ENCODE data around the gene SDK1.

SDK1 gene

DNA sequence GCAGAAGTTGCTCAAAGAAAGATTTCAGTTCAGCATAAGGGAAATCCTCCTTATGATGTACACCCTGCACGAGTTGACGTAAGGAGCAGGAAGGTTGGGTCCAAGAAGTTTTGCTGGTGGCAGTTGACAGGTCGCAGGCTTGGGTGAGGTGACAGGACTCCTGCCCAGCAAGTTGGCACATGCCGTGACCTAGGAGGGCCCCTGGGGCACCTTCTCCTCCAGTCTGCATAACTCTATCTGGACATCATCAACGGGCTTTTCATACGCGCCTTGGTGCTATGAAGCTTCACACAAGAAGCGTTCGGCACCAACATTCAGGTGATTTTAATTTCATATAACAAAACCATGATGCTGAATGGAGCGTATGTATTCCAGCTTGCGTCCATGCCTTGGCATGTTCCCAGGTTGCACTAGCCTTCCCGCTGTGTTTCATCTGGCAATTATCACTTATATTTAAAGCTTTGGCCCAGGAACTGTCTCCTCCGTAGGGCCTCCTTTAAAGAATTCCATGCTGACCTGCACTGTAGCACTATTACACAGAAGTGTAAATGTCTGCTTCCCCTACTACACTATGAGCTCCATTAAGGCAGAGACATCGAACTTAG lies 729.4 kb downstream of the SDK1 start:
- no peak for DNase-seq

DNA sequence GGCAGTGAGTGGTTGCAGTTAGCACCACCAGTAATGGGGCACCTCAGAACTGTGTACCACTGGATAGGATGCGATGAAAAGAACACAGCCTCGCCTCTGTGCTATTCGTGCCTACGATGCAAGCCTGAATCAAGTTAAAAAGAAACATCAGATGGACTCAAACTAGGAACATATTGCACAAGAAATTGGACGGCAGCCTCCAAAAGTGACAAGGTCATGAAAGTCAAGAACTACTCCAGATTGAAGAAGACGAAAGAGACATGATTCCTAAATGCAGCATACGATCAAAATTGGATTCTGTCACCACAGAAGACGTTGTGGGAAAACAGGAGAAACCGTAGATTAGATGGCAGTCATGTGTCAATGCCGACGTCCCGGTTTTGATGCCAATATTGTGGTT lies 732.9 kb downstream of the SDK1 start:
- no peak for DNase-seq

DNA sequence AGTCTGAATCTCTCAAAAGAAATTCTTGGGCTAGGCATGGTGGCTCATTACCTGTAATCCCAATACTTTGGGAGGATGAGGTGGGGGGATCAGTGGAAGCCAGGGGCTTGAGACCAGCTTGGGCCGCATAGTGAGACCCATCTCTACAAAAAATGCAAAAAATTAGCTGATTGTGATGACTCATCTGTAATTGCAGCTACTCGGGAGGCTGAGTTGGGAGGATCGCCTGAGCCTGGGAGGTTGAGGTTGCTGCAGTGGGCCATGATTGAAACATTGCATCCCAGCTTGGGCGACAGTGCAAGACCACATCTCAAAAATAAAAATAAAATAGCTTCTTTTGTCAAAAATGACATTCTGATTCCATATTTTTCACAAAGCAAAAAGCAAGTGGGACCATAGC lies 736.3 kb downstream of the SDK1 start:
- DNase-seq = no peak

DNA sequence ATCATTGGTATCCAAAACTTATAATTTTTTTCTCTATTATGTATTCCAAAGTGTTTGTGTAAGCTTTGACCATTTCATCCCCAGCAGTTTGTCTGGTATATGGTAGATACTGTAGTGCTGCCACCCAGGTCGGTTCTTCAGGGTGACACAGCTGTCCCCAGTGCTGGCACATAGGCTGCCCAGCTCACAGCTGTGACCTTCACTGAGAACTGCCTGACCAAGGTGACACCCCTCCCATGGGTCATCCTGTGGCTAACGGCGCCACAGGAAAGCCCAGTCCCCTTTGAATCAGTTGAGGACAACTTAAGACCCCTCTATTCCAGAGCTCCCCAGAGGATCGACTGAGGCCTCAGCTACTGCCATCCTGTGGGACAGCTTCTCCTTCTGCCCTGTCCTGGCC lies 736.8 kb downstream of the SDK1 start:
- no peak for DNase-seq

DNA sequence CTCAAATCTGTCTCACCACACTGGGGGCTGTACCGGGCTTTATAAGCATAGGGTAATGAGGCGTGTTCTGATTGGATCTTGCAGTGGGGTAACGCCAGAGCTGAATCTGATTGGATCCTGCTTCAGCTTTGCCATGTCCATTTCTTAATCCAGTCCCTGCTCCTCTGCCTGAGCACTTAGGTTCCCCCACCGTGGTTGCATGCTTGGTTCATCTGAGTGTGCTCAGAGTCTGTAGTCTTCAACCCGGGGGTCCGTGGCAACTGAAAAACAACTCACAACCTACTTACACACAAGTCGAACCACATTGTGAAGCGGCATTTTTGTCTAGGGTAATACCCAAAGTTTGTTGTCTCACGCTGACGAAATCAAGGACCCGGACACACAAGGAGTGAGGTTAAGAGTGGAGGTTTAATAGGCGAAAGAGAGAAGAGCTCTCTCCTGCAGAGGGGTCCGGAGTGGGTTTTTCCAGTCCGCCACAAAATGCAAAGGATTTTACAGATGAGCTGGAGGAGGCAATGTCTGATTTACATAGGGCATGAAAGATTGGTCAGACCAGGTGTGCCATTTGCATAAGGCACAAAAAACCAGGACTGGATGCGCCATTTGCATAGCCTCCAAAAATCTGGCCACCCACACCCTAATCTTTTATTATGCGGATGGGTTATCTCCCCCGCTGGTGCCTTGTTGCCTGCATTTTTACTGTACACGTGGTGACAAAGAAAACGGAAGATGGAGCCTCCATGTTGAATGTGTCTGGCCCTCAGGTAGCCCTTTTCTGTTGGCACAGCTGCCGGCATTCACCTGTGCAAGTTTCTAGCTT lies 739.3 kb downstream of the SDK1 start:
- no peak for DNase-seq

DNA sequence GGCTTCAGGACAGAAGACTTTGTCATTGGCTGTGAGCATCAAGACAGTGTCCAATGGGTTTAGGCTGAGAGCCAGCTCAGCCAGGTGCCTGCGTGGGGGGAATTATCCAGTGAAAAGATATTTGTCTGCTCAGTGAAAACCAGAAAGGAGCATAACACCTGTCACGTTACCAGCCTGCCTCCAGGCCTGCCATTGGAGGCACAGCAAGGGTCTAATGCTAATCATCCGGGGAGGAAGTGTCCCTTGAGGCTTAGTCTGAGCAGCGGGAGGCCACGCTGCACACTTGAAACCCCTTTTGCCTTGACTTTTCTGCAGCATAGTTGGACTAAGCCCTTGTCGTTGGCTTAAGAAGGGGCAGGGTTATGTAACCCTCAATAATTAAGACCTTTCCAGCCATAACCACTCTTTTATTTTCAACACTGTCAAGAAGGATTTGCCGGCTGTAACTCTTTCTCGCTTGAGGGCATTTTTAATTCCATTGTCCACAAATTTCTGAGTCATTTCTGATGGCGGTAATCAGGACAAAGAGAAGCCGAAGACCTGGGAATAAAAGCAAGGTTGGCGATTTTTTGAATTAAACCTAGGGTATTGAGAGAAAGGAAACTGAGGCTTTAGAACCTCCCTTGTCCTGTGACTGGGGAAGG lies 741.5 kb downstream of the SDK1 start:
- no peak for DNase-seq

DNA sequence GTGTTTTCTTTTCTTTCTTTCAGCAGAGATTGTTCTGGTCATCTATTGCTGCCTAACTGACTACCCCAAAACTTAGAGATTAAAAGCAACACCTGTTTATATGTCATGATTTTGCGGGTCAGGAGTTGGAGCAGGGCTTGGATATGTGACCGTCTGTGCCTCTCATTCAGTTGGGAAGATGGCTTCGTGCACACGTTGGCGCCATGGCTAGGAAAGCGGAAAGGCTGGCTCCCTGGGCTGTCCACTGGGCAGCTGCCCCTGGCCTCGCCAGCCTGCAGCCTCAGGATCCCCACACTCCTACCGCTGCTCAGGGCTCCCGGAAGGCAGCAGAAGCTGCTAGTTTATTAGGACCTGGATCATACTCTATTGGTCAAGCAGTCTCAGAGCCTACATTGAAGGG lies 742.9 kb downstream of the SDK1 start:
- no peak for DNase-seq

DNA sequence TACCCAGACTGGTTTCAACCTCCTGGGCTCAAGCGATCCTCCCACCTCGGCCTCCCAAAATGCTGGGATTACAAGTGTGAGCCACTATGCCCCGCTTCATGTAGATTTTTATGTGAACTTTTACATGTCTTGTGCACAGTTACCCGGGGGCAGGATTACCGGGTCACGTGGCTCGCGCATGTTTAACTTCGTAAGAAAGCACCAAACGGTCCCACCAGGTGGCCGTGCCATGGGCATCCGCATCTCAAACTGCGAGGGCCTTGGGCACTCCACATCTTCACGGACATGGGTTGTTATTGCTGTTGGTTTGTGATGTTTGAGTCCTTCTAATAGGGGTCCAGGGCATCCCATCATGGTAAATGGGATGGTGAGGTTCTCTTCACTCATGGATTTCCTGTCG lies 744.4 kb downstream of the SDK1 start:
- no peak for DNase-seq

DNA sequence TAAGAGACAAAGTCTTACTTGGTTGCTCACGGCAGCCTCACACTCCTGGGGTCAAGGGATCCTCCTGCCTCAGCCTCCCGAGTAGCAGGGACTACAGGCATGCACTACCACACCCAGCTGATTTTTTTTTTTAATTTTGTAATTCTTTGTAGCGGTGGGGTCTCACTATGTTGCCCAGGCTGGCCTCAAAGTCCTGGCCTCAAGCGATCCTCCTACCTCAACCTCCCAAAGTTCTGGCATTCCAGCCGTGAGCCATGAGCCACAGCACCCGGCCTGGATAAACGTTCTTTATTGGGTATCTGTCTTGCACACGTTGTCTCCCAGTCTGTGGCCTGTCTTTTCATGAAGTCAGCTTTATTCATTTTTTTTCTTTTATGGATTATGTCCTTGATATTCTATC lies 744.9 kb downstream of the SDK1 start:
- no peak for DNase-seq

DNA sequence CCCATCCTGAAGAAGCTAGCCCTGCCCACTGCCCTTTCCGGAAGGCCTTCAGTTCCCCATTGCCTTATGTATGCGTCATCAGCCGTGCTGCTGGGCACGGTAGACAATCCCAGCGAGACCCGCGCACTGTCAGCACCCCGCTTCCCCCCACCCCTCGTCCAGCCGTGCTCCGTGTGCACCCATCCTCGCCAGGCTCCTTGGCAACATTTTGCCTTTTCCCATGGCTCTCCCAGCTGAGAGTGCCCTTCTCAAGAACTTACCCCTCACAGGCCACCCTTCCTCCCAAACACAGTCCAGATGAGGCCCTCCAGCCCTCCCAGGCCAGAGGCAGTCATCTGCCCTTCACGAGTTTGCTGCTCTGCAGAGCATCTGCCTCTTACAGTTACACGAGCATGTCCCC lies 747.3 kb downstream of the SDK1 start:
- DNase-seq = no peak

DNA sequence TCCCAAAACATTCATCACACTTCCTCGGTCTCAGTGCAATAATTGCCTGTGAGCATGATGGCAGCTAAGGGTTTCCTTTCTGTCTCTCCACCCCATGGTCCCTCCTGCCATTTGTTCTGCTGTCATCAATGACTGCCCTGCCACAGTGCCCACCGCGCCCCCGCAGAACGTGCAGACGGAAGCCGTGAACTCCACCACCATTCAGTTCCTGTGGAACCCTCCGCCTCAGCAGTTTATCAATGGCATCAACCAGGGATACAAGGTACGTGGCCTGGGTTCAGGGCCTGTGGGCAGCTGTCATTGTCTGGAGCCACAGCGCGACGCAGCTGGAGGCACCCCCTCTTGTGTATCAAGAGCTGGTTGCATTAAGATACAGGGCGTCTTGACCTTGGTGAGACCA lies 748.1 kb downstream of the SDK1 start:
- DNase-seq = no peak

DNA sequence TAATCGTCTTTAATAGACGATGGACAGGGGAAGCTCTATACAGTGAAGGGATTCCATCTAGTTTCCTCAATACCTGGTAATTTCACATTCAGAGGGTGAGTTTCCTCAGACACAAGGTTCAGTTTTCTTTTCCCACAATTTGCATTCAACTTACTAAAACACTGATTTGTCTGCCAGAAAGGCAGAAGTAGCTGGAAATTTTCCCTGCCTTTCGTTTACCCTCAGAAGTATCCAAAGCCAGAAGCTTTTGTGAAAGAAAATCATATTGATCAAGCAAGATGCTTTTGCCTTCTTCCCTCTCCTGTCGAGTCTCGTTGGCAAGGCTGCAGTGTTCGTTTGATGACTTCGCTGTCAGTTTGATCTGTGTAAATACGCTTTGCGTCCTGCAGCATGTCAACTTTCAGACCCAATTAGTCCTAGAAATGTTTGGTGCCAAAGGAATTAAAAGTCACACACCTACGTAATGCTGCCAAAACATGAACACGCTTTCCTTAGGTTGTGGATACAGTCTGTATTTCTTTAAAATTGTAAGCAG lies 749.1 kb downstream of the SDK1 start:
- no peak for DNase-seq

DNA sequence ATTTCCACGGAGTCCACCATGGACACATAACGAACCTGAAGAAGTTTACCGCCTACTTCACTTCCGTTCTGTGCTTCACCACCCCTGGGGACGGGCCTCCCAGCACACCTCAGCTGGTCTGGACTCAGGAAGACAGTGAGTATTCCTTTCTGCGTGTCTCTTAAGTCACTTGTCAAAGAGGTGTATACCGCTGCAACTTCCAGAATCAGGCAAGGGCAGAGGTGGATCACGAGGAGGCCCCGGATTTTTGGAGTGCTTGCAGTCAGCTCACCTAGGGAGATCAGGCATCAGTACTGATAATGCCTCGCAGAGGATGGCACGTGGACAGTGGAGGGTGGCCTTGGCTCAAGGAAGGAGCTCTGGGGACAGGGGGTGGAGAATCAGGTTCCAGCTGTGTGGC lies 750.6 kb downstream of the SDK1 start:
- no peak for DNase-seq

DNA sequence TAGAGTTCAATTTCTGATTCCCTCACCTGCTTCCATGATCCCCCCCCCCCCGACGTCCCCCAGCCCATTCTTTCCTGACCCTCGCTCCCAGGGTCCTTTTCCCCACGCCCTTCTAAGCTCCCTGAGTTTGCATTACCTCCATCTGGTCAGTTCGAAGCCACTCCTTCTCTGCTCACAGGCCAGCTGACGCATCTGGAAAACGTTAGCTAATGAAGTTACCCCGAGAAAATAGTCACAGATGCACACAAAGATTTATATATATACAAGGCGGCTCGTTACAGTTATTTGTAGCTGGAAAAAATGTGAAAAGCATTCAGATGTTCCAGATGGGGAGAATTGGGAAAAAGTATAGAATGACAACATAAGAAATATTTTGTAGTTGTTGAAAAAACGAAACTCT lies 751.1 kb downstream of the SDK1 start:
- no peak for DNase-seq

DNA sequence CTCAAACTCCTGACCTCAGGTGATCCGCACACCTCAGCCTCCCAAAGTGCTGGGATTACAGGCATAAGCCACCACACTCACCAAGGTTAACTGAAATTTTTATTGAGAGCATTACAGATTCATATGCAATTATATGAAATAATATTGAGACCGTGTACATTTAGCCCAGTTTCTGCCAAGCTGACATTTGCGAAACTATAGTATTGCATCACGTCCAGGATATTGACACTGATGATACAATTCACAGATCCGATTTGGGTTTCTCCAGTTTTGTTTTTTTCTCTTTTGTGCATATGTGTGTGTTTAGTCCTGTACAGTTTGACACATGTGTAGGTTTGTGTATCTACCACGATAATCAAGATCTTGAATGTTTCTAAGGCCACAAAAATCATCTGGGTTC lies 753.1 kb downstream of the SDK1 start:
- no peak for DNase-seq

DNA sequence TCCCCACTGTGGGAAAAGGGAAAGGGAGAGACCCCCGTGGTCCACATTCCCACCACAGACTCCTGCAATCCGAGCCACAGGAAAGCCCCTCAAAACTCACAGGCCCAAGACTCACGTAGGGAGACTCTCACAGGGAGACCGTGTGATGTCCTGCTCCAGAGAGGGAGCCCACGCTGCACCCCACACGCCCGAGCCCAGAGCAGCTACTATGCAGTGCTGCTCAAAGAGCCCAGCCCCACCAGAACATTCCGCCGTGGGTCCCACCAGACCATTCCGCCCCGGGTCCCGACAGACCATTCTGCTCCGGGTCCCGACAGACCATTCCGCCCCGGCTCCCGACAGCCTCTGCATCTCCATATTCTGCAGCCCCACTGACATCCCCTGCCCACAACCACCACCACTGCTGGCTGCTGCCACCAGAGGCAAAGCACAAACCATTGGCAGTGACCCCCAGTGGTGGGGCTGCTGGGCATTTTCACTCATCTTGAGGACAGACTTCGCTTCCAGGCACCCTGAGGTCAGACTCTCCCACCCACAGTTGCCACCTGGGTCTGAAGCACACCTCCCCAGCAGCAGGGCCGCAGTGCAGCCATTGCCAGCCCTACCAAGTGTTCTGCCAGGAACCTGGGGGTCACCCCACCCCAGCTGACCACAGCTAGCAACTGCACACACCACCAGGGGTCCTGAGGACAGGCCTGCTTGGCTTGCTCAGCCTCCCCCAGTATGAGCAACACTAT lies 755.7 kb downstream of the SDK1 start:
- no peak for DNase-seq

DNA sequence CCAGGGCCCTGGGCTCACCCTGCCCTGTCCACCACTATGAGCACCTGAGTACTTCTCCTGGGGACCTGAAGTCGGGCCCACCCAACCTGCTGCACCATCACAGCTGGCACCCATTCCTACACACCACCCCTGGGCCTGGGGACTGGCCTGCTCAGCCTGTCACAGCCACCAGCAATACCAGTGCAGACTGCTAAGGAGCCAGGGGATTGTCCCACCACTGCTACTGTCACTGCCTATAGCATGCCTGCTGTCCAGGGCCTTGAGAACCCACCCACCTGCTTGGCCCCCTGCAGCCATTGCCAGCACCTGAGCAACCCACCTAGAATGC lies 756.2 kb downstream of the SDK1 start:
- DNase-seq = no peak

DNA sequence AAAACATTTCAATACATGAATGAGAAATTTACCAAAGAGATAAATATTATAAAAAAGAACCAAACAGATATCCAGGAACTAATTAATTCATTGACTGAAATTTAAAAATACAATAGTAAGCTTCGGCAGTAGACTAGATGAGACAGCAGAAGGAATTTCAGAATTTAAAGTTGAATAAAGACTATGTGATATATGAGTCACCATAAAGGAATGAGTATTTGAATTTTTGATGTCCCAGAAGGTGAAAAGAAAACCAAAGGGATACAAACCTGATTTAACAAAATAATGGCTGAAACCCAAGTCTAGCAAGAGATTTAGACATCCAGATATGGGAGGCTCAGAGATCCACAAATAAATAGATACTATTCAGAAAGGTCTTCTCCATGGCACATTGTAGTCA lies 757.1 kb downstream of the SDK1 start:
- DNase-seq = no peak

DNA sequence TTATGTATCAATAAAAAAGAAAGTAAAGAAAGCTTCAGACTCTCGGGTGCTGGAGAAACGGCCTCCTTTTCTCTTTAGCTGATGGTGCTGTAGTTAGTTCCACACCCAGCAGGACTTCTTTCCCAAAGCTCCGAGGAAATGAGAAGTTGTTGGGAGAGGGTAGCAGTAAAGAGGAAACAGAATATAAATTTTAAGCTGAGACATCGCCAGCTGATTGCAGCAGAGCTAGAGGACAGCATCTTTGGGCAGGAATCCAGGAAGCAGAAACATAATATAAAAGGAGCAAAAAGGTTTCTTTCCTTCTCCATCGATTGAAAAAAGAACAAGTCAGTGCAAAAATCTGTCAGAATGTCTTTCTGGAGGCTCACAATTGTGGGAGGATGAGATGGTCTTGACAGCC lies 764.1 kb downstream of the SDK1 start:
- DNase-seq = no peak

DNA sequence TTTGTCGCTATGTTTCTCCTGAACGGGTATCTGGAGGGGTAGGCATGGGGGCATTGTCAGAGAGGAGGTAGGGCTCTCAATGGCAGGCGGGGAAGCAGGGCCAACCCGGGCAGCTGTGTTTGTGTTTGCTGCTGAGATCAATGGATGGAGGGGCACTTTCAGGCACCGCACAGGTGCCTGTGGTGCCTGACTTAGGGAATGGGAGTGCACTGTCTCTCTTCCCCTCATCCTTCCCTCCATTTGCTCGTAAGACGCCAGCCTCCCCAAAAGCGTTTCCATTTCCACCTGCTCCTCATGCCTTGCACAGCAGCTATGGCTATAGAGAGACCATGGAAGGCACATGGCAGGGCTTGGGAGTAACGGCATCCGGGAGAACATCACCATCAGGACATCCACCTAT lies 765.2 kb downstream of the SDK1 start:
- no peak for DNase-seq

DNA sequence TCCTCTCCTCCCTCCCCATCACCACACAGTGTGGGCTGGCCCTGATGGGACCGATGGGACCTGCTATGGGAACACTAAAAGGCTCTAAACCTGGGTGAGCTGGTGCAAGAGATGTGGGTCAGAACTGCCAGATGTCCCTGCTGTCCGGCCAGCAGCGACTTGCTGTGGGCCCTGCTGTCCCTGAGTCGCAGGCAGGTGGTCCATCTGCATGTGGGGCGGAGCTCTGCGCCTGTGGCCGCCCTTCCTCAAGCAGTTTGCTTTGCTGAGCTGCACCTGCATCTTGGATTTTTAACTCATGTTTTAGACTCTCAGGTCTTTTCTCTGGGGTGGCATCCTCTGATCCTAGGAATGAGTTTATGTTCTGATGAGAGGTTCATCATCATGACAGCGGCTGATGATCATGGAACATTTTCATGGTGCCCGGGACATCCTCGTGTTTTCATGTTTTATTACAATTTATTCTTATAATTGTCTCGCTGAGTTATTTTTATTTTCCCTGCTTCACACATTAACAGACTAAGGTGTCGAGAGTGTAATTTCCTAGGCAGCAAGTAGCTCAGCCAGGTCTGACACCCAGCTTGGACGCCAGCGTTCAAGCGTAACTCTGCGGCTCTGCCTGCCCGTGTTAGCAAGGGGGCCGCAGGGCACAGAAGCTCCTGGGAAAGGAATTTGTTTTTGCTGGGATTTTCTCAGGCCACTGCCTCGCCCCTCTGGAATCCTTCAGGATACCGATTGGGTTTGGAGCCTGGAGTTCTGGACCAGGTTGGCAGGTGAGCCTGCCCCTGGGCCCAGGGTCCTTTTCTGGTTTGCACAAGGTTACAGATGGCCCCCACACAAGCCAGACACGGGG lies 765.8 kb downstream of the SDK1 start:
- no peak for DNase-seq

DNA sequence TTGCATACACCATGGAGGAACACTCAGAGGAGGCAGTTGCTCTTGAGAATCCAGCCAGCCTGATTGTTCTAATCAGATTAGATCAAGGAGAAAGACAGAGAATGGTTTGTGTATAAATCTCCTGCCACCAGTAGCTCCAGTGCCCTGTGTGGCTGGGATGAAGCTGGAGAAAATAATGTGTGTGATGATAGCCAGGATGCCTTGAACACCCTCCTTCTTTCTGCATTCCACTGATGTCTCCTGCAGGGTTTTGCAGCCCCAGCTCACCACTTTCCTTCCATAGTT lies 766.4 kb downstream of the SDK1 start:
- no peak for DNase-seq

DNA sequence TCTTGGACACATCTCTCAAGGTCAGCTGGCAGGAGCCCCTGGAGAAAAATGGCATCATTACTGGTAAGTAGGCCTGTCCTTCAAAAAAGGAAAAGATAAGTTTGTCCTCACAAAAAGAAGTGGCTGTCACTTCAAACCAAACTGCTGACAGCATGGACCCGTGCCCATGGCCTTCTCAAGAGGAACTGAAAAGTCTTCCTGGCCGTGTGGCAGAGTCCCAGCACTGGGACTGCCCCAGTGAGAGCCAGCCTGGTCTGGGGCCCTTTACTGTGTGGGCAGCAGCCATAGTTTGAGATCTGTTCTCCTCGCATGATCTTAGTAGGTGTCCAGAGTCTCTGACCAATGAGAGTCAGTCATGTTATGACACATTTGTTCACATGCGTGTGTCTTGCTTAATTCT lies 766.8 kb downstream of the SDK1 start:
- DNase-seq = no peak

Measured in CD4-positive, alpha-beta T cell treated with Interleukin-4 for 1 hour (primary cell).